ENCODE data around the gene KHSRP.
"Not testable (repeated sequence)": the region's sequence is repeated elsewhere in the genome, so short reads cannot be mapped to it uniquely, and the experiment has no call there.

The KHSRP gene

DNA sequence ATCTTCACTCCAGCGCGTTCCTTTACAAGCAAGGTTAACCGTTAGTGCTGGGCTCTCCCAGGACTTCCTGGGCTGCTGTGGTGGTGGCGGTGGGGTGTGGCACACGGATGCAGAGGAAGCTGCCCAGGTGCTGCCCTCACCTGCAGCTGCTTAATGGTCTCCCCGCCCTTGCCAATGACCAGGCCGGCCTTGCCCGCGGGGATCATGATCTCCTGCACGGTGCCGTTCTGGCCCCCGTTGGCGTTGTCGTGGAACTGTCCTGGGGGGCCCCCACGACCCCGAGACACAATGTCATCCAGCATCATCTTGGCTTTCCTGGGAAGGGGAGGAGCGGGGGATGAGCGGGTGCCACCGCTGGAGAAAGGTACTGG is 6.1 kb downstream of the KHSRP start:
- no peak for DNase-seq (ENCODE audit: low read depth, low spot score)

DNA sequence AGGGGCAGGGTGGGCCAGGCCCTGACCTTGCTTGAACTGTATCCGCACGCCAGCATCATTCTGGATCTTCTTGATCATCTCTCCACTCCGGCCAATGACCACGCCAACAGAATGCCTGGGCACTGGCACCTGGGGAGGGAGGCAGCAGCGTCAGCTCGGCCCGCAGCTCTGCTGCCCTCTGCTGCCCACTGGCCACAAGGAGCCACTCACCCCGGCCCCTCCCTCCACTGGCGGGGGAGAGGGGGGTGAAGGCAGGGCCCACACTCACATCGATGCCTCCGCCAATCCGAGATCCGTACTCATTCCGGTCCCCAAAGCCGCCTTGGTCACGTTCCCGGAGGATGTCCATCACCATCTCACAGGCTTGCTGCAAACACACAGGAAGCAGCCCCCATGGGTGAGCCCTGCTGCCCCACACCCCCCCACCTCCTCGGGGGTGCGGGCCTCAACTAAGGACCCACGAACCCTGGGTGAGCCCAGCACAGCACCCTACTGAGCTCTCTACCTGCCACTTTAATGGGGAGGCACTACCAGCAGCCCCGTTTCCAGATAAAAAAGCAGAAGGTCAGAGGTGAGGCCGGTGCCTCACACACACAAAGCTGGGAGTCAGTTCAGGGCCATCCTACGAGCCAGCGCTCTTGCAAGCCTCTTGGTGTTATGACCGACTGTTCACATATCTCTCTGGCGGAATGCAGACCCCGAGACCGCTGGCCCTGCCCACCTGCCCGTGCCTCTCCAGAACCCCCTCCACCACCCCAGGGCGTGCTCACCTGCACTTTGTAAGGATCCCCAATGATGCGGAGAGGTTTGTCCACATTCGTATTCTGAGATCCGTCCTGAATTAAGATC is 6.7 kb downstream of the KHSRP start:
- no peak for DNase-seq (ENCODE audit: low read depth, low spot score)

- no peak for DNase-seq (ENCODE audit: low read depth, low spot score)
These were observed 7.8 kb downstream of the KHSRP start for GRCh38 chr19:6416658-6417405.

DNA sequence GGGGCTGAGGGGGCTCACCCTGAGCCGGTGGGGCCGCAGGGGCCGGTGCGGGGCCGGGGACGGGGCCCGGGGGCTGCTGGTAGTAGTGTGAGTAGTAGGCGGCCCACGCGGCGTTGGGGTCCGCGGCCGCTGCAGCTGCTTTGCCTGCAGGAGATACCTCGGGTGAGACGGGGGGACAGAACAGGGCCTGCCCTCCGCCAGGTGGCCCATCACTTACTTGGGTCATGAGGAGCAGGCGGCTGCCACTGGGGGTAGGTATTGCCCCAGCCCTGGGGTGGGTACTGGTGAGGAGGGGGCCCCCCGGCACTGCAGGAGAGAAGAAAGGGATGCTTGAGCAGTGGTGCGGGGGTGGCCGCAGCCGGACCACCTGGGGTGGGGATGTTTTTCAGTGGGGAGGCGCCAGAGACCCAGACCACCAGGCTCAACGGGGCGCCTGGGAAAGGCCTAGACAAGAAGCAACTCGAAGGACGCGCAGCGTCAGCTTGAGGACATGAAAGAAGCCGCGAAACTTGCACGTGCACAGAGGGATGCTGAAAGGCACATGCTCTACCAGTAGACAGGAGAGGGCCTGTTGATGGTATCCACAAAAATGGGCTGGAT is 8.9 kb downstream of the KHSRP start:
- DNase-seq (ENCODE audit: low read depth, low spot score): no peak

- no peak for DNase-seq (ENCODE audit: low read depth, low spot score)
These were observed 9.6 kb downstream of the KHSRP start for GRCh38 chr19:6414793-6415590.

GRCh38 chr19:6413721-6414643 is 10.6 kb downstream of the KHSRP start:
- DNase-seq (ENCODE audit: low read depth, low spot score): no peak

DNA sequence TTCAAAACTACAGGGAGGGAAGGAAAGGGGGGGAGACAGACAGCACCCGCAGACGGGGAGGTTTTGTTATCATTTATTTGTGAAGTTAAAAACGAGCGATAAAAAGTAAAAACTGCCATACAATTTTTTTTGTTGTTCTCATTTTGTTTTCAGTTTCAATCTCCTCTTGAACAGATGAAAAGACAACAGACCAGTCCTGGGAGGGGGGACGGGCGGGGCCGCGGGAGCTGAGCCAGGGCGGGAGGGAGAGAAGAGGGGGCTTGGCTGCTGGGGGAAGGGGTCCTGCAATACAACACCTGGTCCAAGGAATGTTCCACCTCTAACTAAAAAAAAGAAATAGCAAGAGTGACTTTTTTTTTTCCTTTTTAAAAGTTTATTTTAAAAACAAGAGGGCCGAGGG is 11.3 kb downstream of the KHSRP start:
- no peak for DNase-seq (ENCODE audit: low read depth, low spot score)

- DNase-seq (ENCODE audit: low read depth, low spot score): peak; percentile 30
These were observed 12.0 kb downstream of the KHSRP start for GRCh38 chr19:6412447-6413091.

DNA sequence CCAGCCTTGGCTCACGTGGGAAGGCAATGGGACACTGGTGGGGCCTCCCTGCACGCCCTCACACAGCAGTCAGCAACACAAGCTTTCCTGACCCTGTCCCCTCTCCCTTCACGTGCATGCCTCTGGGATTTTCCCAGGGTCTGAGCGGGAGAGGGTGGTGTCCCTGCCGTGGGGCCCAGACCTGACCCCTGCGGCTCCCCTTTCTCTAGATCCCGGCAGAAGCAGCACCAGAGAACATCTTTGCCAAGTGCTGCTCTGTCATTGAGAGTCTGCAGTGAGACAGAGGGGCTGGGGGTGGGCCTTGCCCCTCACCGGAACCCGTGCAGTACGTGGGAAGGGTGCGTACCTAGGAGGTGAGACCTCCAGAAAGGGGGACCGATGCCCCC is 12.6 kb downstream of the KHSRP start:
- no peak for DNase-seq (ENCODE audit: low read depth, low spot score)

DNA sequence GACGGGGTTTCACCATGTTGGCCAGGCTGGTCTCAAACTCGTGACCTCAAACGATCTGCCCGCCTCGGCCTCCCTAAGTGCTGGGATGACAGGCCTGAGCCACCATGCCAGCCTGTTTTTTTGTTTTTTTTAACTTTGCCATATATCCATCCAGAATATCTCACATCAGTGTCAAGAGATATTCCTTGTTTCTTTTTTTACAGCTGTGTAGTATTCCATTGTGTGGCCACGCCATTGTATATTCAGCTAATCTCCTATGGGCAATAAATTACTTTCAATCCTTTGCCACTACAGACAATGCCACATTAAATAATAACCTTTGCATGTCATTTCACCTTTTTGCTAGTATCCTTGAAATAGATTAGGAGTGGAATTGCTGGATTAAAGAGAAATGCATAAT is 15.3 kb downstream of the KHSRP start:
- DNase-seq (ENCODE audit: low read depth, low spot score): no peak

- no peak for DNase-seq (ENCODE audit: low read depth, low spot score)
These were observed 18.2 kb downstream of the KHSRP start for GRCh38 chr19:6406401-6406800.

DNA sequence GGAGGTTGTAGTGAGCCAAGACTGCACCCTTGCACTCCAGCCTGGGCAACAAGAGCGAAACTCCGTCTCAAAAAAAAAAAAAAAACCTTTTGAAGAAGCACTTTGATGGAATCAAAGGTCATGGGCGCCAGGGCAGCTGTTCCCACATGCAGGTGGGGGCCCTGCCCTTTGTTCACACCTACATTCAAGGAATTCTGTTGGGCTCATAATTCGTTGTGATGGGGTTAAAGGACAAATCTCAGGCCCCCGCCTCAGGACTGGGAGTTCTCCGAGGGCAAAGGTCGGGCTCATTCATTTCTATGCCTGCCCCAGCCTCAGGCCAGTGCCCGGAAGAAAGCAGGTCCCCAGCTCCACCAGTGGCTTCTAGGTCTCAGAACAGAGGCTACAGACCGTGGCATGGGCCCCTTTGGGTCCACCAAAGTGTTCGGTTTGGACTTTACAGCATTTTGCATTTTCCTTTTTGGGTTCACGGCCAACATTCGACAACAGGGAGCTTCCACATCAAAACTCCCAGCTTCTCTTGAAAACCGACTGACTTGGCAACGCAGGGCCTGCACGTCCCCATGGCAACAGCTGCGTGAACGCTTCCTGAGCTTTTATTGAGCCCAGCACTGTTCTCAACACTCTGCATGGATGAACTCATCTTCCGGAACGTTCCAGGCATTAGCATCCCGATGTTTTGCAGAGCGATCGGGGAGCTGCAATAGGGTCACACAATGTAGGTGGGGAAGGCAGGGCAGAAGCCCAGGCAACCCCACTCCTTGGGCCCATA is 21.6 kb downstream of the KHSRP start:
- DNase-seq (ENCODE audit: low read depth, low spot score): no peak

- no peak for DNase-seq (ENCODE audit: low read depth, low spot score)
These were observed 22.6 kb downstream of the KHSRP start for GRCh38 chr19:6402058-6402457.

GRCh38 chr19:6400062-6400944 is 24.3 kb downstream of the KHSRP start:
- DNase-seq (ENCODE audit: low read depth, low spot score): not testable (repeated sequence)

DNA sequence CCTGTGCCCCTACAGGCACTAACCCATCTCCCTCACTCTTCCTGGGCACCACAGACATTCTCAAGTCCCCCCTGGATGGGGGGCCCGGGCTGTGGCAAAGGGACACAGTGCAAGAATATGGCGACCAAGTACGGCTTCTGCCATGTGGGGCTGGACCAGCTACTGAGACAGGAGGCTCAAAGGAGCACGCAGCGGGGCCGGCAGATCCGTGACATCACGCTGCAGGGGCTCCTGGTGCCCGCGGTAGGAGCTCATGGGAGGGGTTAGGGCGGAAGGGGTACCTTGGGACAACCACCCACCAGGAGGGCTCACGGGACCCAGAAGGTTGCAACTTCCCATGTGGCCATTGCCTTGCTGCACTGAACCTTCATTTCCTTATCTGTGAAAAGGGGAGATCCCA is 28.3 kb downstream of the KHSRP start:
- DNase-seq (ENCODE audit: low read depth, low spot score): no peak

GRCh38 chr19:6394831-6395230 is 29.8 kb downstream of the KHSRP start:
- peak; percentile 25 for DNase-seq (ENCODE audit: low read depth, low spot score)

DNA sequence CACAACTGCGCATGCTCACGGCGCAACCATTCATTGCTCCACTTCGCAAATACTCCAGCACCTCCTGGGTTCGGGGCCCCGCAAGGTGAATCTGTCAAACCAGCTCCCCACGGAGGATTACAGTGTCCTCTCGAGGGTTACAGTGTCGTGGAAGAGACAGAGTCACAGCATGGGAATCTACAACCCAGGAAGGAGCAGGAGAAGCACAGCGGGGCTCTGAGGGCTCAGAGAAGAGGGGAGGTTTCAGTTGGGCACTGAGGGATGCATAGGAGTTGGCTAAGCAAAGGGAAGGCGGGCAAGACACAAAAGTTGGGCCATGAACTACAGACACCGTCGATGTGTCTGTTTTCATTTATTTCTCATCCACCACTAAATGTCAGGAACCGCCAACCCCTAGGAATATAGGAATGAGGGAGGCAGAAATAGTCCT is 30.6 kb downstream of the KHSRP start:
- DNase-seq (ENCODE audit: low read depth, low spot score): no peak
